H9 (cell line): Measurements from ENCODE around the gene GNAS-AS1. TPM values are rescaled to one million over a fixed set of nuclear protein-coding genes. Genes with fewer than 3 reads are reported as not detected.

Experiments
- DNase-seq: peaks from one replicate; pipeline ENCODE4 v3.0.0-alpha.2; 2017
- H2AFZ ChIP-seq: one replicate; pipeline ENCODE4 v1.6.1; 2013; ENCODE audit warnings: mild to moderate bottlenecking, low read length, control low read depth, moderate library complexity
- H2AK5ac ChIP-seq: 2 replicates; pipeline ENCODE4 v1.6.1; 2013; ENCODE audit warnings: low read length, control low read depth, mixed read lengths; ENCODE audit not compliant: insufficient read length
- H2BK120ac ChIP-seq: one replicate; pipeline ENCODE4 v1.6.1; 2013; ENCODE audit warnings: low read depth, mild to moderate bottlenecking, low read length, control low read depth, inconsistent platforms; ENCODE audit not compliant: poor library complexity, severe bottlenecking
- H2BK12ac ChIP-seq: 2 replicates; pipeline ENCODE4 v1.6.1; 2013; ENCODE audit warnings: low read length, control low read depth, mixed read lengths, low read depth; ENCODE audit not compliant: insufficient read length
- H2BK15ac ChIP-seq: 2 replicates; pipeline ENCODE4 v1.6.1; 2013; ENCODE audit warnings: low read depth, low read length, control low read depth
- H2BK20ac ChIP-seq: one replicate; pipeline ENCODE4 v1.6.1; 2013; ENCODE audit warnings: low read depth, mild to moderate bottlenecking, low read length, control low read depth, inconsistent platforms; ENCODE audit not compliant: poor library complexity, severe bottlenecking
- H2BK5ac ChIP-seq: 2 replicates; pipeline ENCODE4 v1.6.1; 2013; ENCODE audit warnings: low read length, control low read depth, mixed read lengths; ENCODE audit not compliant: insufficient read length
- H3K14ac ChIP-seq: 2 replicates; pipeline ENCODE4 v1.6.1; 2013; ENCODE audit warnings: low read length, control low read depth; ENCODE audit not compliant: insufficient read depth
- H3K18ac ChIP-seq: 2 replicates; pipeline ENCODE4 v1.6.1; 2013; ENCODE audit warnings: low read depth, mild to moderate bottlenecking, mixed read lengths, low read length, control low read depth; ENCODE audit not compliant: insufficient read length
- H3K23ac ChIP-seq: 2 replicates; pipeline ENCODE4 v1.6.1; 2013; ENCODE audit warnings: low read length, control low read depth, mixed read lengths, low read depth; ENCODE audit not compliant: insufficient read length
- H3K23me2 ChIP-seq: 2 replicates; pipeline ENCODE4 v1.6.1; 2013; ENCODE audit warnings: low read depth, mild to moderate bottlenecking, mixed read lengths, low read length, control low read depth; ENCODE audit not compliant: insufficient read length, poor library complexity, severe bottlenecking
- H3K27ac ChIP-seq: 2 replicates; pipeline ENCODE4 v1.5.1; 2013; ENCODE audit warnings: low read length, control low read depth, mixed read lengths, low read depth; ENCODE audit not compliant: insufficient read length
- H3K27me3 ChIP-seq: 2 replicates; pipeline ENCODE4 v1.6.1; 2013; ENCODE audit warnings: low read length, control low read depth, inconsistent platforms; ENCODE audit not compliant: insufficient read depth
- H3K4ac ChIP-seq: 2 replicates; pipeline ENCODE4 v1.6.1; 2013; ENCODE audit warnings: low read depth, mild to moderate bottlenecking, control low read depth, inconsistent platforms, low read length, moderate library complexity
- H3K4me1 ChIP-seq: 2 replicates; pipeline ENCODE4 v1.6.1; 2013; ENCODE audit warnings: low read length, control low read depth, inconsistent platforms; ENCODE audit not compliant: insufficient read depth
- H3K4me2 ChIP-seq: 2 replicates; pipeline ENCODE4 v1.6.1; 2013; ENCODE audit warnings: low read length, control low read depth, mixed read lengths; ENCODE audit not compliant: insufficient read length, insufficient read depth
- H3K56ac ChIP-seq: 2 replicates; pipeline ENCODE4 v1.6.1; 2013; ENCODE audit warnings: low read depth, mild to moderate bottlenecking, mixed read lengths, low read length, control low read depth; ENCODE audit not compliant: insufficient read length
- H3K79me1 ChIP-seq: 2 replicates; pipeline ENCODE4 v1.6.1; 2013; ENCODE audit warnings: low read depth, mild to moderate bottlenecking, moderate library complexity, low read length, control low read depth, inconsistent platforms; ENCODE audit not compliant: insufficient read depth, poor library complexity, severe bottlenecking
- H3K79me2 ChIP-seq: 2 replicates; pipeline ENCODE4 v1.6.1; 2013; ENCODE audit warnings: low read length, control low read depth, inconsistent platforms; ENCODE audit not compliant: insufficient read depth
- H3K9ac ChIP-seq: 2 replicates; pipeline ENCODE4 v1.6.1; 2013; ENCODE audit warnings: low read length, control low read depth, mixed read lengths; ENCODE audit not compliant: insufficient read length; ENCODE audit errors: extremely low read depth
- H3K9me3 ChIP-seq: one replicate; pipeline ENCODE4 v1.6.1; 2013; ENCODE audit warnings: low read depth, low read length, inconsistent platforms; ENCODE audit not compliant: control insufficient read depth
- H3T11ph ChIP-seq: one replicate; pipeline ENCODE4 v1.6.1; 2013; ENCODE audit warnings: mild to moderate bottlenecking, low read length, control low read depth, inconsistent platforms
- H4K20me1 ChIP-seq: one replicate; pipeline ENCODE4 v1.6.1; 2013; ENCODE audit not compliant: control insufficient read depth, insufficient read length, insufficient read depth
- H4K5ac ChIP-seq: 2 replicates; pipeline ENCODE4 v1.6.1; 2013; ENCODE audit warnings: low read depth, mild to moderate bottlenecking, mixed read lengths, low read length, control low read depth; ENCODE audit not compliant: insufficient read length
- H4K8ac ChIP-seq: replicated peaks from 2 replicates; pipeline ENCODE4 v1.6.1; 2013; ENCODE audit warnings: low read length, control low read depth, mixed read lengths, low read depth; ENCODE audit not compliant: insufficient read length
- H4K91ac ChIP-seq: 2 replicates; pipeline ENCODE4 v1.6.1; 2013; ENCODE audit warnings: low read depth, mild to moderate bottlenecking, moderate library complexity, mixed read lengths, low read length, control low read depth; ENCODE audit not compliant: insufficient read length
- H3K27ac Mint-ChIP-seq, 3 experiments: 2 replicates in 2 of 3; 3 replicates in 1 of 3; pipeline ENCODE4 v1.8.0; 2020 to 2021; ENCODE audit warnings: mixed read lengths in 3 of 3, mild to moderate bottlenecking in 1 of 3, moderate library complexity in 1 of 3
- H3K27me3 Mint-ChIP-seq: 2 replicates; pipeline ENCODE4 v1.8.0; 2021; ENCODE audit warnings: low read depth, mild to moderate bottlenecking, moderate library complexity, mixed read lengths
- H3K36me3 Mint-ChIP-seq, 3 experiments: 2 replicates in 2 of 3; 3 replicates in 1 of 3; pipeline ENCODE4 v1.8.0; 2020 to 2021; ENCODE audit warnings: low read depth in 3 of 3, mixed read lengths in 3 of 3; ENCODE audit not compliant: insufficient read depth in 1 of 3
- H3K4me1 Mint-ChIP-seq, 2 experiments: 2 replicates each; pipeline ENCODE4 v1.8.0; 2020; ENCODE audit warnings: mixed read lengths in 2 of 2
- H3K4me3 Mint-ChIP-seq, 2 experiments: 2 replicates in 1 of 2; 3 replicates in 1 of 2; pipeline ENCODE4 v1.8.0; 2020 to 2021; ENCODE audit warnings: mild to moderate bottlenecking in 2 of 2, mixed read lengths in 2 of 2, moderate library complexity in 1 of 2
- H3K9me3 Mint-ChIP-seq, 2 experiments: 2 replicates in 1 of 2; 3 replicates in 1 of 2; pipeline ENCODE4 v1.8.0; 2020; ENCODE audit warnings: mild to moderate bottlenecking in 2 of 2, mixed read lengths in 2 of 2, moderate library complexity in 1 of 2
- WGBS: extraction: QIAGEN DNeasy Blood & Tissue Kit; methylation state at CpG from one replicate; pipeline ENCODE4 v1.1.7; 2013; ENCODE audit warnings: missing lambda C conversion rate, low lambda C conversion rate, mixed read lengths; ENCODE audit not compliant: insufficient read length; ENCODE audit errors: extremely low coverage; 5-methylcytosine and 5-hydroxymethylcytosine counted together
- total RNA-seq: library from RNA; stranded (reverse); gene quantifications from 2 replicates; pipeline ENCODE4 v1.2.1, GENCODE V29; 2021
- TF ChIP-seq, protein P1 (sequence below): fragments of 200-600 bp; sonication (generic); conservative IDR thresholded peaks from 3 replicates; pipeline ENCODE4 v1.8.0; 2021; ENCODE audit warnings: antibody characterized with exemption, mild to moderate bottlenecking

GNAS-AS1 gene
- total RNA-seq, 1 experiment from 2014 or later = 11.3 TPM

DNA sequence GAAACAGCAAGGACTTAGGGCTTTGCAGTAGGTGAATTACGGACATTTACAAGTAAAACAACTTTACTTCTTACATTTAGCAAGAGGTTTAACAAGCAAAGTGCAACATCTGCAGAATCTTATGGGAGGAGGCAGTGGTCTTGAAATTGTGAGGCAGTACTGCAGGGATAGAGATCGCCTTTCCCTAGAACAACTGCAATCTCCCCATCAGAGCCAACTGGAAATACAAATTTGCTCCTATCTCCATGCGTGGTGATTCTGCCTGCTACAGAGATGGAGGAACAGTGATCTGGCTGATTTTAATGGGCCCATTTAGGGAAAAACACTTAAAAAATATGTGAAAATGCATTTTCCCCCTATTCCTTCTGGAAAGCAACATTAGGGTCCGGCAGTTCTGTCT, 27.7 kb upstream of the GNAS-AS1 start:
- Histone ChIP-seq H3K9ac (no peak overlapping the region), H3K4ac (no peak overlapping the region), H4K8ac (no peak overlapping the region), H3K79me1 (no peaks in the 10 kb centered on the region), H2BK120ac (no peak overlapping the region), H3K23ac (no peak overlapping the region), H2BK15ac (no peak overlapping the region), H3T11ph (no peak overlapping the region), H2BK5ac (no peak overlapping the region), H2BK12ac (no peak overlapping the region), H4K91ac (no peak overlapping the region), H3K4me2 (no peak overlapping the region), H3K56ac (no peak overlapping the region), H4K20me1 (no peaks in the 10 kb centered on the region), H3K27ac (no peak overlapping the region), H3K9me3 (no peaks in the 10 kb centered on the region), H3K14ac (no peak overlapping the region), H3K4me1 (peaks cover 5% of the 10 kb centered on the region; the same call in 1 of the 2 replicates), H3K18ac (no peak overlapping the region), H3K23me2 (no peaks in the 10 kb centered on the region), H3K27me3 (no peaks in the 10 kb centered on the region), H2BK20ac (no peak overlapping the region), H3K79me2 (no peaks in the 10 kb centered on the region), H4K5ac (no peak overlapping the region), H2AFZ (no peak overlapping the region), H2AK5ac (no peak overlapping the region)
- peaks cover 68 to 80% of the 10 kb centered on the region in 2 experiments for H3K4me1 Mint-ChIP-seq
- peaks cover 0 to 4% (median 0%) of the 10 kb centered on the region in 3 experiments; a peak in 3 of 7 replicates for H3K36me3 Mint-ChIP-seq
- WGBS = no CpG with 5 or more reads among the region's 4 CpGs
- no peak overlapping the region; a peak in 3 of 7 replicates for H3K27ac Mint-ChIP-seq
- no peaks in the 10 kb centered on the region; the same call in none of the 2 replicates for H3K27me3 Mint-ChIP-seq
- TF ChIP-seq, protein P1, sequence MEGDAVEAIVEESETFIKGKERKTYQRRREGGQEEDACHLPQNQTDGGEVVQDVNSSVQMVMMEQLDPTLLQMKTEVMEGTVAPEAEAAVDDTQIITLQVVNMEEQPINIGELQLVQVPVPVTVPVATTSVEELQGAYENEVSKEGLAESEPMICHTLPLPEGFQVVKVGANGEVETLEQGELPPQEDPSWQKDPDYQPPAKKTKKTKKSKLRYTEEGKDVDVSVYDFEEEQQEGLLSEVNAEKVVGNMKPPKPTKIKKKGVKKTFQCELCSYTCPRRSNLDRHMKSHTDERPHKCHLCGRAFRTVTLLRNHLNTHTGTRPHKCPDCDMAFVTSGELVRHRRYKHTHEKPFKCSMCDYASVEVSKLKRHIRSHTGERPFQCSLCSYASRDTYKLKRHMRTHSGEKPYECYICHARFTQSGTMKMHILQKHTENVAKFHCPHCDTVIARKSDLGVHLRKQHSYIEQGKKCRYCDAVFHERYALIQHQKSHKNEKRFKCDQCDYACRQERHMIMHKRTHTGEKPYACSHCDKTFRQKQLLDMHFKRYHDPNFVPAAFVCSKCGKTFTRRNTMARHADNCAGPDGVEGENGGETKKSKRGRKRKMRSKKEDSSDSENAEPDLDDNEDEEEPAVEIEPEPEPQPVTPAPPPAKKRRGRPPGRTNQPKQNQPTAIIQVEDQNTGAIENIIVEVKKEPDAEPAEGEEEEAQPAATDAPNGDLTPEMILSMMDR = no peak
- H3K9me3 Mint-ChIP-seq = no peaks in the 10 kb centered on the region; a peak in 1 of 5 replicates
- no peak overlapping the region for H3K4me3 Mint-ChIP-seq
- DNase-seq = no peak
